Neuronal stem cell (in vitro differentiated cells): ENCODE data around the gene RAB8A.

Experiments used
- DNase-seq: peaks from one replicate; pipeline ENCODE4 v3.0.0-alpha.2; 2013; ENCODE audit warnings: low spot score
- H2AFZ ChIP-seq: one replicate; pipeline ENCODE4 v1.6.1; 2013; ENCODE audit warnings: mild to moderate bottlenecking, low read length, inconsistent platforms
- H2AK5ac ChIP-seq: 2 replicates; pipeline ENCODE4 v1.6.1; 2013; ENCODE audit warnings: low read depth, mild to moderate bottlenecking, inconsistent platforms, low read length, moderate library complexity, mixed read lengths
- H2BK120ac ChIP-seq: 2 replicates; pipeline ENCODE4 v1.6.1; 2013; ENCODE audit warnings: low read depth, mild to moderate bottlenecking, inconsistent platforms, low read length, moderate library complexity, mixed read lengths
- H2BK12ac ChIP-seq: one replicate; pipeline ENCODE4 v1.6.1; 2013; ENCODE audit warnings: low read length, inconsistent platforms
- H2BK15ac ChIP-seq: 2 replicates; pipeline ENCODE4 v1.6.1; 2013; ENCODE audit warnings: mild to moderate bottlenecking, low read length, inconsistent platforms, mixed read lengths
- H2BK5ac ChIP-seq: one replicate; pipeline ENCODE4 v1.6.1; 2013; ENCODE audit warnings: inconsistent platforms, mild to moderate bottlenecking, low read length, moderate library complexity
- H3K14ac ChIP-seq: one replicate; pipeline ENCODE4 v1.6.1; 2013; ENCODE audit warnings: low read length, inconsistent platforms
- H3K18ac ChIP-seq: 2 replicates; pipeline ENCODE4 v1.6.1; 2013; ENCODE audit warnings: low read length, inconsistent platforms
- H3K23ac ChIP-seq: 2 replicates; pipeline ENCODE4 v1.6.1; 2013; ENCODE audit warnings: low read depth, mild to moderate bottlenecking, mixed read lengths, low read length, inconsistent platforms; ENCODE audit not compliant: poor library complexity
- H3K27ac ChIP-seq: replicated peaks from 3 replicates; pipeline ENCODE4 v1.5.1; 2013; ENCODE audit warnings: low read length, inconsistent platforms
- H3K27me3 ChIP-seq, 3 experiments: 2 replicates each; pipeline ENCODE4 v1.6.1; 2013; ENCODE audit warnings: low read length in 3 of 3, mild to moderate bottlenecking in 2 of 3, inconsistent platforms in 1 of 3, low read depth in 1 of 3, mixed read lengths in 1 of 3, moderate library complexity in 1 of 3; ENCODE audit not compliant: control insufficient read depth in 3 of 3, insufficient read depth in 3 of 3
- H3K36me3 ChIP-seq, 2 donors: replicated peaks in 1 of 2; 2 replicates each; pipeline ENCODE4 v1.6.1; 2013; ENCODE audit warnings: low read length in 2 of 2; ENCODE audit not compliant: control insufficient read depth in 2 of 2, insufficient read depth in 2 of 2
- H3K4ac ChIP-seq: 2 replicates; pipeline ENCODE4 v1.6.1; 2013; ENCODE audit warnings: inconsistent platforms, mild to moderate bottlenecking, low read length, moderate library complexity
- H3K4me1 ChIP-seq, 2 donors: 1 replicate in 1 of 2; 2 replicates in 1 of 2; pipeline ENCODE4 v1.6.1; 2013; ENCODE audit warnings: low read length in 2 of 2, low read depth in 1 of 2; ENCODE audit not compliant: control insufficient read depth in 2 of 2, insufficient read depth in 1 of 2
- H3K4me2 ChIP-seq: one replicate; pipeline ENCODE4 v1.6.1; 2013; ENCODE audit warnings: mild to moderate bottlenecking, low read length, inconsistent platforms; ENCODE audit not compliant: insufficient read depth, poor library complexity, severe bottlenecking
- H3K4me3 ChIP-seq, 2 donors: 2 replicates each; pipeline ENCODE4 v1.5.1; 2013; ENCODE audit warnings: low read length in 2 of 2, mild to moderate bottlenecking in 2 of 2, inconsistent platforms in 1 of 2, moderate library complexity in 1 of 2
- H3K79me1 ChIP-seq: one replicate; pipeline ENCODE4 v1.6.1; 2013; ENCODE audit warnings: low read depth, mild to moderate bottlenecking, inconsistent platforms, low read length, moderate library complexity
- H3K9ac ChIP-seq: one replicate; pipeline ENCODE4 v1.6.1; 2013; ENCODE audit warnings: mild to moderate bottlenecking, low read depth, low read length, inconsistent platforms; ENCODE audit not compliant: poor library complexity
- H3K9me3 ChIP-seq, 2 donors: replicated peaks in 1 of 2; 2 replicates each; pipeline versions ENCODE3 to v1.6.1; 2013; ENCODE audit warnings: low read length in 2 of 2, mild to moderate bottlenecking in 2 of 2, inconsistent platforms in 1 of 2, low read depth in 1 of 2, mixed read lengths in 1 of 2, moderate library complexity in 1 of 2; ENCODE audit not compliant: control insufficient read depth in 2 of 2, insufficient read depth in 1 of 2
- H4K8ac ChIP-seq: one replicate; pipeline ENCODE4 v1.6.1; 2013; ENCODE audit warnings: low read depth, mild to moderate bottlenecking, inconsistent platforms, low read length, moderate library complexity
- H4K91ac ChIP-seq: one replicate; pipeline ENCODE4 v1.6.1; 2013; ENCODE audit warnings: low read length, low read depth, mild to moderate bottlenecking, inconsistent platforms; ENCODE audit not compliant: poor library complexity
- WGBS, 2 donors: extraction: QIAGEN DNeasy Blood & Tissue Kit; methylation state at CpG; one replicate each; pipeline ENCODE4 v1.1.7; 2013; ENCODE audit warnings: missing lambda C conversion rate in 2 of 2, mixed read lengths in 1 of 2; ENCODE audit not compliant: insufficient read length in 2 of 2, insufficient replicate concordance in 1 of 2; ENCODE audit errors: extremely low coverage in 2 of 2; 5-methylcytosine and 5-hydroxymethylcytosine counted together

The RAB8A gene

DNA sequence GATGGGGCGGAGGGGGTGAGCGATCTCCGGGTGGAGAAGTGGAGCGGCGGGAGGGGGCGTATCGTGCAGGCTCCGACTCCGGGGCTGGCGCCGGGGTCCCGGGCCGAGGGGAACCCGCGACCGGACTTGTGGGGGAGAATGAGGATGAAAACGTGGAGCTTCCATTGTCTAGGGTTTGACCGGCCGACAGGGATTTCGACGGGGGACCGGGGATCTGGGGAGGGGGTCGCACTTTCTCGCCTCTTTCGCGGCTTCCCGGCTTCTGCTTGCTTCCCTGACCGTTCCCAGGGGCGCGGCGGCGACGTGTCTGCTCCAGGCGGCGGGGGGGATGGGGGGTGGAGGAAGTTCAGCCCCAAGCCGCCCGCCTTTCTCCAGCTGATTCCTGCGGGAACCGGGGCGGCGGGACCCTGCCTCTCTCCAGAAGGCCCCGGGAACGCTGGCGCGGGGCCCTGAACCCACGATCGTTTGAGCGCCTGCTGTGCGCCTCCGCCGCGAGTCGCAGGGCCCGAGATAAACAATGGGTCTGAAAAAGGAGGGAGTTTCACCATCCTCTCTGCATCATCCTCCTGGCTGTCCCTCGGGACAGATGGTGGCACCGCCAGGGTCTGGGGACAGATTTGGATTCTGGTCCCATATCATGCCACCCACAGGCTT, 34.6 kb upstream of the RAB8A start:
- peak overlapping the region; percentile 82 for H2BK120ac ChIP-seq
- H3K27ac ChIP-seq, result peak overlapping the region; percentile 87
- peak overlapping the region; percentile 1 for H3K23ac ChIP-seq
- peaks cover 5% of the 10 kb centered on the region for H3K79me1 ChIP-seq
- H3K36me3 ChIP-seq, result peaks cover 6 to 25% of the 10 kb centered on the region in 2 donors
- H3K4me2 ChIP-seq, result peak overlapping the region; percentile 65
- no peaks in the 10 kb centered on the region for H3K9me3 ChIP-seq
- no peak overlapping the region for H4K91ac ChIP-seq
- H3K27me3 ChIP-seq, result no peaks in the 10 kb centered on the region
- H2BK15ac ChIP-seq, result no peak overlapping the region
- peak overlapping the region; percentile 65 for H3K9ac ChIP-seq
- WGBS, 2 donors, result no CpG with 5 or more reads among the region's 56 CpGs
- peak overlapping the region; percentile 76 for H2BK5ac ChIP-seq
- peak overlapping the region; percentile 95 to 99 for H3K4me3 ChIP-seq
- H2AK5ac ChIP-seq, result peak overlapping the region; percentile 28
- H3K4me1 ChIP-seq, result peaks cover 10 to 27% of the 10 kb centered on the region in 2 donors
- H3K18ac ChIP-seq, result peak overlapping the region; percentile 100
- no peak overlapping the region for H2BK12ac ChIP-seq
- H3K14ac ChIP-seq, result no peak overlapping the region
- H2AFZ ChIP-seq, result peak overlapping the region; percentile 89
- no peak for DNase-seq
- no peak overlapping the region for H4K8ac ChIP-seq
- H3K4ac ChIP-seq, result no peak overlapping the region

DNA sequence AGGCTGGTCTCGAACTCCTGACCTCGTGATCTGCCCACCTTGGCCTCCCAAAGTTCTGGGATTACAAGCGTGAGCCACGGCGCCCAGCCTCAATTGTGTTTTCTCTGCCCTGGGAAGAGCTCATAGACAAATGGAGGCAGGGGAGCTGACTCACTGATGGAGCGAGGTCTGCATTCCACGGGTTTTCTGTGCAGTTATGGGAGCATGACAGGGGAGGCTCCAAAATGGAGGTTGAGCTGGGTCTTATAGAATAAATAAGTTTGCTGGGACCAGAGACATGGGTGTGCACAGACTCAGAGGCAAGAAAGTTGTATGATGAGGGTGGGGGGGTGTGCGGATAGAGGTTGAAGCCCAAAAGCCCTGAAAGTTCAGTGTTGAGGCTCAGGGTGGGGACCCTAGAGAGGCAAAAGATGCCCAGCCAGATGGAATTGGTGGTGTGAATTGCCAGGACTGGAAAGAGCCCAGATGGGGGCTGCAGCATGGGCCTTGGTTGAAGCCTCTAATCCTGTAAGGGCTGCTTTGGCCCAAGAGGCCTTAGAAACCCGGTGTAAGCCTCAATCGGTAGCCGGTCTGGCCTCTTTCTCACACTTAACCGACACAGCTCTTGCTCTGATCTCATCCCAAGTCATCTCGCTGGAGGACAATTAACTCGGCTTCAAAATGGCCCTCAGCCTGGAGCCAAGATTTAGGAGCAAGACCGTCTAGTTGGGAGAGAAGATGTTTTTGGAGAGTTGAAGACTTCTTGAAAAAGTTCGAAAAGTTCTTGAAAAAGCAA, 33.5 kb upstream of the RAB8A start:
- H3K9ac ChIP-seq, result peak overlapping the region; percentile 38
- peaks cover 13 to 36% of the 10 kb centered on the region in 2 donors for H3K36me3 ChIP-seq
- peak; percentile 15 for DNase-seq
- no peaks in the 10 kb centered on the region for H3K27me3 ChIP-seq
- H3K4me1 ChIP-seq, result peaks cover 10 to 24% of the 10 kb centered on the region in 2 donors
- no peak overlapping the region for H2BK12ac ChIP-seq
- no peaks in the 10 kb centered on the region for H3K9me3 ChIP-seq
- no peak overlapping the region for H2AK5ac ChIP-seq
- H2AFZ ChIP-seq, result no peak overlapping the region
- no peak overlapping the region for H2BK15ac ChIP-seq
- H3K4me3 ChIP-seq, result peak overlapping the region; percentile 66 to 95
- H4K91ac ChIP-seq, result no peak overlapping the region
- H3K4me2 ChIP-seq, result peak overlapping the region; percentile 65
- no peak overlapping the region for H4K8ac ChIP-seq
- H2BK120ac ChIP-seq, result no peak overlapping the region
- WGBS, 2 donors, result no CpG with 5 or more reads among the region's 16 CpGs
- H3K4ac ChIP-seq, result no peak overlapping the region
- H2BK5ac ChIP-seq, result peak overlapping the region; percentile 29
- H3K79me1 ChIP-seq, result peaks cover 5% of the 10 kb centered on the region
- H3K18ac ChIP-seq, result peak overlapping the region; percentile 1
- peak overlapping the region; percentile 84 for H3K27ac ChIP-seq
- H3K14ac ChIP-seq, result no peak overlapping the region
- H3K23ac ChIP-seq, result no peak overlapping the region

DNA sequence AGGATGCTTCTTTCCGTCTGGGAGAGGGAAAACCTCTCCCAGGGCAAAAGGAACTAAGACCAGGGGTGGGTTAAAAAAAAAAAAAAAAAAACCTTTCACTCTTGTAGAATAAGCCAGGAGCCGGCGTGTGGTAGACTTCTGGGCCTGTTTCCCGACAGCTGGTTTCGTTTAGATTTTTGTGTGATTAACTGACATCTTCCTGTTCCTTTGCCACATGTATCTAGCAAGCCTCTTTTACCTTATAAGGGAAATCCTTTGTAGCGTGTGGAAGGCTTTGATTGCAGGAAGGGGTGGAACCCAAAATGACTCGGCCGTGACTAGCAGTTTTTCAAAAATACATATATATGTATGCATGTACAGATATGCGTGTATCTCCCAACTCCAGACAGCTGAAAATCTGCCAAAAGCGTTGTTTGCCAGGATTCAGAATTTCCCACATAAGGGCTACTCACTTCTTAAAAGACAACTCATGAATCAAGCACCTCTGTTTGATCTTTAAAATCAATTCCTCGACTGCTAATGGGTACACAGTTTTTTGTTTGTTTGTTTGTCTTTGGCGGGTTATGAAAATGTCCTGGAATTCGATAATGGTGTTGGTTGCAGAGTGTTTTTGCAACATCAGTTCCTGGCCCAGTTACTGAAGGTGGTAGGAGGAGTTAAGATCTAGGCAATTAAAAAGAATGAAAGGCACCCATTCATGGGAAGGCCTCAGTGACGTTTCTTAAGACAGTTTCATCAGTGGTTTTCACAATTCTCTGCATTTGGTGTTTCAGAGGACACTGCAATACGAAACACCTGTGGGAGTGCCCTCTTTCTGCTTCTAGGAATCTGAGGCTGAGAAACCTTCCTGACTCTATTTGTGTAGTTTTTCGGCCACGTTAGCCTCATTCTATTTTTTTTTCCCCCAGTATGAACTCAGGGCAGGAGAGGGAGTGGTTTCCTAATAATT, 32.7 kb upstream of the RAB8A start:
- Histone ChIP-seq H3K4me3 (peak overlapping the region in 1 of 2 donors; percentile 95), H2BK5ac (peak overlapping the region; percentile 29), H2BK15ac (no peak overlapping the region), H3K23ac (no peak overlapping the region), H3K4me1 (peaks cover 10 to 22% of the 10 kb centered on the region in 2 donors), H4K8ac (no peak overlapping the region), H2AFZ (no peak overlapping the region), H4K91ac (no peak overlapping the region), H2AK5ac (no peak overlapping the region), H3K27me3 (no peaks in the 10 kb centered on the region), H2BK120ac (no peak overlapping the region), H3K36me3 (peaks cover 19 to 44% of the 10 kb centered on the region in 2 donors), H3K9ac (no peak overlapping the region), H3K4ac (no peak overlapping the region), H2BK12ac (no peak overlapping the region), H3K18ac (no peak overlapping the region), H3K9me3 (no peaks in the 10 kb centered on the region), H3K27ac (peak overlapping the region; percentile 84), H3K79me1 (peaks cover 5% of the 10 kb centered on the region), H3K4me2 (peak overlapping the region; percentile 65), H3K14ac (no peak overlapping the region)
- WGBS, 2 donors, result no CpG with 5 or more reads among the region's 17 CpGs
- no peak for DNase-seq
